SK-N-MC (cell line): ENCODE results near the gene ZSWIM4.
"Not testable (repeated sequence)": the region's sequence is repeated elsewhere in the genome, so short reads cannot be mapped to it uniquely, and the experiment has no call there.

Source experiments
- DNase-seq: peaks from one replicate; pipeline ENCODE4 v3.0.0-alpha.2; 2011; ENCODE audit warnings: low read depth, low spot score
- H3K27ac ChIP-seq: fragments of 200-600 bp; sonication (generic); 2 replicates; pipeline ENCODE4 v1.5.1; 2016; ENCODE audit warnings: mixed run types
- H3K36me3 ChIP-seq: fragments of 200-600 bp; sonication (generic); 2 replicates; pipeline ENCODE4 v1.6.1; 2017; ENCODE audit warnings: antibody characterized with exemption, low read length, mixed read lengths; ENCODE audit not compliant: insufficient read depth
- H3K4me3 ChIP-seq: fragments of 200-600 bp; sonication (generic); 2 replicates; pipeline ENCODE4 v1.5.1; 2016
- H3K9ac ChIP-seq: fragments of 200-600 bp; sonication (generic); 2 replicates; pipeline ENCODE4 v1.8.0; 2017; ENCODE audit warnings: mixed run types, mixed read lengths; ENCODE audit not compliant: insufficient read length
- H3K9me3 ChIP-seq: fragments of 200-600 bp; sonication (generic); 2 replicates; pipeline ENCODE4 v1.6.1; 2017; ENCODE audit warnings: low read depth, mild to moderate bottlenecking, antibody characterized with exemption, low read length, moderate library complexity, mixed read lengths
- EZH2 ChIP-seq: fragments of 200-600 bp; sonication (generic); IDR thresholded peaks from one replicate; pipeline ENCODE4 v1.6.1; 2017; ENCODE audit warnings: antibody characterized with exemption
- FOXP2 ChIP-seq: optimal IDR thresholded peaks from 2 replicates; pipeline ENCODE3; 2011; ENCODE audit warnings: mild to moderate bottlenecking, moderate library complexity; ENCODE audit not compliant: insufficient read depth; ENCODE audit errors: extremely low read length, control extremely low read depth
- POLR2AphosphoS5 ChIP-seq: IDR thresholded peaks from 2 replicates; pipeline ENCODE4 v1.6.1; 2012; ENCODE audit warnings: mild to moderate bottlenecking, low read depth, low read length, borderline replicate concordance

The ZSWIM4 gene

GRCh38 chr19:13794757-13795589 is at the start of gene ZSWIM4:
Gene ZSWIM4, plus strand, starts transcription at chr19:13795443. Its CDS starts 206 bp downstream, at chr19:13795649.
- H3K4me3 ChIP-seq: peak within 1 kb of the TSS; percentile 90
- no peaks in the 10 kb centered on the region for H3K9me3 ChIP-seq
- peak; percentile 44 for TF ChIP-seq POLR2AphosphoS5
- no peak for TF ChIP-seq EZH2
- H3K27ac ChIP-seq: 0 out of 2 replicates have a peak within 1 kb of the TSS, but pooled peaks have one; percentile 35
- H3K9ac ChIP-seq: peak within 1 kb of the TSS; percentile 82
- no peaks in the 10 kb centered on the region for H3K36me3 ChIP-seq
- peak; percentile 97 for DNase-seq

GRCh38 chr19:13747098-13747453 is 48.2 kb upstream of the ZSWIM4 start:
- TF ChIP-seq POLR2AphosphoS5 (no peak), EZH2 (no peak), FOXP2 (no peak)
- H3K9me3 ChIP-seq: no peaks in the 10 kb centered on the region
- no peak overlapping the region for H3K27ac ChIP-seq
- no peaks in the 10 kb centered on the region; the same call in 1 of the 2 replicates for H3K36me3 ChIP-seq
- H3K9ac ChIP-seq: no peak overlapping the region
- no peak for DNase-seq
- peak overlapping the region; percentile 97 for H3K4me3 ChIP-seq

GRCh38 chr19:13748169-13748828 is 46.9 kb upstream of the ZSWIM4 start:
- no peak for DNase-seq
- H3K9me3 ChIP-seq: no peaks in the 10 kb centered on the region
- H3K4me3 ChIP-seq: peak overlapping the region; percentile 97
- peaks cover 5% of the 10 kb centered on the region for H3K36me3 ChIP-seq
- peak overlapping the region; percentile 94 for H3K9ac ChIP-seq
- peak overlapping the region; percentile 63 for H3K27ac ChIP-seq
- TF ChIP-seq EZH2: no peak
- no peak for TF ChIP-seq FOXP2
- TF ChIP-seq POLR2AphosphoS5: no peak

GRCh38 chr19:13751436-13751835 is 43.8 kb upstream of the ZSWIM4 start:
- no peak overlapping the region for H3K9ac ChIP-seq
- no peaks in the 10 kb centered on the region for H3K9me3 ChIP-seq
- H3K27ac ChIP-seq: no peak overlapping the region
- no peak for DNase-seq
- H3K4me3 ChIP-seq: no peak overlapping the region
- TF ChIP-seq POLR2AphosphoS5 (no peak), EZH2 (no peak), FOXP2 (no peak)
- peaks cover 26% of the 10 kb centered on the region for H3K36me3 ChIP-seq

- not testable (repeated sequence) for H3K4me3 ChIP-seq, H3K9ac ChIP-seq, H3K9me3 ChIP-seq, H3K27ac ChIP-seq, DNase-seq
- H3K36me3 ChIP-seq: peaks cover 43% of the 10 kb centered on the region
Measured at GRCh38 chr19:13753622-13754021, 41.6 kb upstream of the ZSWIM4 start.

GRCh38 chr19:13756210-13756609 is 39.0 kb upstream of the ZSWIM4 start:
- no peak overlapping the region for H3K4me3 ChIP-seq
- H3K27ac ChIP-seq: no peak overlapping the region
- peaks cover 52% of the 10 kb centered on the region for H3K36me3 ChIP-seq
- H3K9ac ChIP-seq: no peak overlapping the region
- DNase-seq: no peak
- H3K9me3 ChIP-seq: no peaks in the 10 kb centered on the region
- no peak for TF ChIP-seq FOXP2
- no peak for TF ChIP-seq EZH2
- no peak for TF ChIP-seq POLR2AphosphoS5

GRCh38 chr19:13757805-13758772 is 37.2 kb upstream of the ZSWIM4 start:
- DNase-seq: no peak

GRCh38 chr19:13758795-13759194 is 36.4 kb upstream of the ZSWIM4 start:
- no peak overlapping the region for H3K4me3 ChIP-seq
- peaks cover 55% of the 10 kb centered on the region for H3K36me3 ChIP-seq
- no peak for DNase-seq
- no peak overlapping the region for H3K9ac ChIP-seq
- H3K27ac ChIP-seq: no peak overlapping the region
- TF ChIP-seq POLR2AphosphoS5 (no peak), EZH2 (no peak), FOXP2 (no peak)
- no peaks in the 10 kb centered on the region for H3K9me3 ChIP-seq

More at GRCh38 chr19:13757805-13758772, 37.2 kb upstream of the ZSWIM4 start:
- H3K9ac ChIP-seq: no peak overlapping the region
- no peak overlapping the region for H3K4me3 ChIP-seq
- no peak for TF ChIP-seq EZH2
- TF ChIP-seq POLR2AphosphoS5: no peak
- TF ChIP-seq FOXP2: no peak
- H3K36me3 ChIP-seq: peaks cover 55% of the 10 kb centered on the region
- H3K9me3 ChIP-seq: no peaks in the 10 kb centered on the region
- no peak overlapping the region for H3K27ac ChIP-seq
